PC-3 (cell line): ENCODE measurements around the gene BPIFB2.

ENCODE experiments used
- EZH2 ChIP-seq: fragments of 300-600 bp; sonication (generic); IDR thresholded peaks from one replicate; pipeline ENCODE4 v1.6.1; 2017; ENCODE audit warnings: antibody characterized with exemption, mild to moderate bottlenecking, low read length; ENCODE audit not compliant: unreplicated experiment
- TF ChIP-seq, protein P1 (sequence below): fragments of 300-600 bp; sonication (generic); conservative IDR thresholded peaks from 2 replicates; pipeline ENCODE4 v1.5.1; 2017; ENCODE audit warnings: antibody characterized with exemption, low read depth, mild to moderate bottlenecking, low read length

GRCh38 chr20:33030569-33030968 is 23.1 kb downstream of the BPIFB2 start:
- TF ChIP-seq, protein P1, sequence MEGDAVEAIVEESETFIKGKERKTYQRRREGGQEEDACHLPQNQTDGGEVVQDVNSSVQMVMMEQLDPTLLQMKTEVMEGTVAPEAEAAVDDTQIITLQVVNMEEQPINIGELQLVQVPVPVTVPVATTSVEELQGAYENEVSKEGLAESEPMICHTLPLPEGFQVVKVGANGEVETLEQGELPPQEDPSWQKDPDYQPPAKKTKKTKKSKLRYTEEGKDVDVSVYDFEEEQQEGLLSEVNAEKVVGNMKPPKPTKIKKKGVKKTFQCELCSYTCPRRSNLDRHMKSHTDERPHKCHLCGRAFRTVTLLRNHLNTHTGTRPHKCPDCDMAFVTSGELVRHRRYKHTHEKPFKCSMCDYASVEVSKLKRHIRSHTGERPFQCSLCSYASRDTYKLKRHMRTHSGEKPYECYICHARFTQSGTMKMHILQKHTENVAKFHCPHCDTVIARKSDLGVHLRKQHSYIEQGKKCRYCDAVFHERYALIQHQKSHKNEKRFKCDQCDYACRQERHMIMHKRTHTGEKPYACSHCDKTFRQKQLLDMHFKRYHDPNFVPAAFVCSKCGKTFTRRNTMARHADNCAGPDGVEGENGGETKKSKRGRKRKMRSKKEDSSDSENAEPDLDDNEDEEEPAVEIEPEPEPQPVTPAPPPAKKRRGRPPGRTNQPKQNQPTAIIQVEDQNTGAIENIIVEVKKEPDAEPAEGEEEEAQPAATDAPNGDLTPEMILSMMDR, result no peak
- TF ChIP-seq EZH2, result no peak
